ENCODE results near the gene RASGEF1C. TPM values are rescaled to one million over a fixed set of nuclear protein-coding genes. Genes with fewer than 3 reads are reported as not detected.

The RASGEF1C gene
- total and polyA plus RNA-seq, 2 of the 13 experiments (the other 11 are each of a cell fraction or from before 2014, with no cell fraction given): not detected

DNA sequence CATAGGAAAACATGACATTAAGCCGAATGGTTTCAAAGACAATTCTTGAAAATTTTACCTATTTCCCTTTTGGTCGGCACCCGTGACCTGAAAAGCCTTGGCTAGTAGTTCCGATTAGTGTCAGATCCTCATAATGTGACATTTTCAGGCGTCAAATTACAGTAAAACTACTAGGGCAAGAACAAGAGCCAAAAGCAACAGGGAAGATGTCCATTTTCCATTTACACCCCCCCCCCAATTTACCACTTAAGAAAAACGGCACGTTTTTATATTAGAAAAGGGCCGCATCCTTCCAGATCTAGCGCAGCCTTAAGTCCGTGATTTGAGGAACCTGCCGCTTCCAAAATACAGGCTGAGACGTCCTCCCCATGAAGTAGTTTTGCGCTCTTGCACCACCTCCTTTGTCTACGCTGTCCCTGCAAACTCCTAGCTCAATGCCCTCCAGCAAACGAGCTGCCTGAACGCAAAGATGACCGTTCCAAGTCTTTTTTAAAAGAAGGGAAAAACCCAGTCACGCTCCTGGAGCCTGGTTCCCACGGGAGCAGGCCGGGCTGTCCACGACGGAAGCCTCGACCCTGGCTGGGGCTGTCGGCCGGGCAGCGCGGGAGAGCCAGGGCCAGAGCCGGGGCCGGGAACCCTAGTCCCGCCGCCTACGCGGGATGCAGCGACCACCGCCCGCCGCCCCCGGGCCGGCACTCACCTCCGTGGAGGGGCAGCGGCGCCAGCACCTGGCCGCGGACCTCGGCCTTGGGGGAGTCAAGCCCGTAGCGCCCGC, 138.1 kb downstream of the RASGEF1C start (continued):
- TF ChIP-seq, protein P1, sequence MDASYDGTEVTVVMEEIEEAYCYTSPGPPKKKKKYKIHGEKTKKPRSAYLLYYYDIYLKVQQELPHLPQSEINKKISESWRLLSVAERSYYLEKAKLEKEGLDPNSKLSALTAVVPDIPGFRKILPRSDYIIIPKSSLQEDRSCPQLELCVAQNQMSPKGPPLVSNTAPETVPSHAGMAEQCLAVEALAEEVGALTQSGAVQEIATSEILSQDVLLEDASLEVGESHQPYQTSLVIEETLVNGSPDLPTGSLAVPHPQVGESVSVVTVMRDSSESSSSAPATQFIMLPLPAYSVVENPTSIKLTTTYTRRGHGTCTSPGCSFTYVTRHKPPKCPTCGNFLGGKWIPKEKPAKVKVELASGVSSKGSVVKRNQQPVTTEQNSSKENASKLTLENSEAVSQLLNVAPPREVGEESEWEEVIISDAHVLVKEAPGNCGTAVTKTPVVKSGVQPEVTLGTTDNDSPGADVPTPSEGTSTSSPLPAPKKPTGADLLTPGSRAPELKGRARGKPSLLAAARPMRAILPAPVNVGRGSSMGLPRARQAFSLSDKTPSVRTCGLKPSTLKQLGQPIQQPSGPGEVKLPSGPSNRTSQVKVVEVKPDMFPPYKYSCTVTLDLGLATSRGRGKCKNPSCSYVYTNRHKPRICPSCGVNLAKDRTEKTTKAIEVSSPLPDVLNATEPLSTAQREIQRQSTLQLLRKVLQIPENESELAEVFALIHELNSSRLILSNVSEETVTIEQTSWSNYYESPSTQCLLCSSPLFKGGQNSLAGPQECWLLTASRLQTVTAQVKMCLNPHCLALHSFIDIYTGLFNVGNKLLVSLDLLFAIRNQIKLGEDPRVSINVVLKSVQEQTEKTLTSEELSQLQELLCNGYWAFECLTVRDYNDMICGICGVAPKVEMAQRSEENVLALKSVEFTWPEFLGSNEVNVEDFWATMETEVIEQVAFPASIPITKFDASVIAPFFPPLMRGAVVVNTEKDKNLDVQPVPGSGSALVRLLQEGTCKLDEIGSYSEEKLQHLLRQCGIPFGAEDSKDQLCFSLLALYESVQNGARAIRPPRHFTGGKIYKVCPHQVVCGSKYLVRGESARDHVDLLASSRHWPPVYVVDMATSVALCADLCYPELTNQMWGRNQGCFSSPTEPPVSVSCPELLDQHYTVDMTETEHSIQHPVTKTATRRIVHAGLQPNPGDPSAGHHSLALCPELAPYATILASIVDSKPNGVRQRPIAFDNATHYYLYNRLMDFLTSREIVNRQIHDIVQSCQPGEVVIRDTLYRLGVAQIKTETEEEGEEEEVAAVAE (CRISPR knock-in tag; IDR thresholded peaks at IDR 0.05; ENCODE audit: borderline replicate concordance): no peak
- TF ChIP-seq NAIF1 (CRISPR knock-in tag; IDR thresholded peaks at IDR 0.05; ENCODE audit: borderline replicate concordance): no peak
- no peak for TF ChIP-seq CBX2 (IDR thresholded peaks at IDR 0.05; ENCODE audit: low read depth, low read length)
- TF ChIP-seq CBX2 (CRISPR knock-in tag; IDR thresholded peaks at IDR 0.05; ENCODE audit: low read depth): 0 out of 2 replicates have a peak, but pooled peaks have one; percentile 42
- TF ChIP-seq, protein P2, sequence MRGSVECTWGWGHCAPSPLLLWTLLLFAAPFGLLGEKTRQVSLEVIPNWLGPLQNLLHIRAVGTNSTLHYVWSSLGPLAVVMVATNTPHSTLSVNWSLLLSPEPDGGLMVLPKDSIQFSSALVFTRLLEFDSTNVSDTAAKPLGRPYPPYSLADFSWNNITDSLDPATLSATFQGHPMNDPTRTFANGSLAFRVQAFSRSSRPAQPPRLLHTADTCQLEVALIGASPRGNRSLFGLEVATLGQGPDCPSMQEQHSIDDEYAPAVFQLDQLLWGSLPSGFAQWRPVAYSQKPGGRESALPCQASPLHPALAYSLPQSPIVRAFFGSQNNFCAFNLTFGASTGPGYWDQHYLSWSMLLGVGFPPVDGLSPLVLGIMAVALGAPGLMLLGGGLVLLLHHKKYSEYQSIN (CRISPR knock-in tag; IDR thresholded peaks at IDR 0.05; ENCODE audit: borderline replicate concordance): no peak
- TF ChIP-seq ZNF333 (CRISPR knock-in tag; IDR thresholded peaks at IDR 0.05; ENCODE audit: borderline replicate concordance): 0 out of 2 replicates have a peak, but pooled peaks have one; percentile 46
- TF ChIP-seq, protein P3, sequence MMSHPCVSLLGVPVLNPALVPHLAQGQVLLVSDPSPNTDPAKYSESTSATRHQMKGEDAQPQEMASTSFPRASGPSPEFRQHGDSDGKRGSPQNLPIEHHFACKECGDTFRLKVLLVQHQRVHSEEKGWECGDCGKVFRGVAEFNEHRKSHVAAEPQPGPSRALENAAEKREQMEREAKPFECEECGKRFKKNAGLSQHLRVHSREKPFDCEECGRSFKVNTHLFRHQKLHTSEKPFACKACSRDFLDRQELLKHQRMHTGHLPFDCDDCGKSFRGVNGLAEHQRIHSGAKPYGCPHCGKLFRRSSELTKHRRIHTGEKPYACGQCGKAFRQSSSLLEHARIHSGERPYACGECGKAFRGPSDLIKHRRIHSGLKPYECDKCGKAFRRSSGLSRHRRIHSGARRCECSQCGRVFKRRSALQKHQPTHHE (CRISPR knock-in tag; IDR thresholded peaks at IDR 0.05; ENCODE audit: borderline replicate concordance): no peak
- TF ChIP-seq ZNF432 (CRISPR knock-in tag; IDR thresholded peaks at IDR 0.05; ENCODE audit: borderline replicate concordance): no peak
- peak; percentile 61; the same call in 1 of the 2 replicates for TF ChIP-seq POGK (CRISPR knock-in tag; conservative IDR thresholded peaks at IDR 0.05)
- TF ChIP-seq ARID3A (IDR thresholded peaks at IDR 0.05; ENCODE audit: low read depth, low read length): no peak
- TF ChIP-seq SETDB1 (CRISPR knock-in tag; IDR thresholded peaks at IDR 0.05; ENCODE audit: borderline replicate concordance): no peak
- TF ChIP-seq, protein P4, sequence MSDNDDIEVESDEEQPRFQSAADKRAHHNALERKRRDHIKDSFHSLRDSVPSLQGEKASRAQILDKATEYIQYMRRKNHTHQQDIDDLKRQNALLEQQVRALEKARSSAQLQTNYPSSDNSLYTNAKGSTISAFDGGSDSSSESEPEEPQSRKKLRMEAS (IDR thresholded peaks at IDR 0.05): peak; percentile 61; the same call in 1 of the 2 replicates
- TF ChIP-seq HMG20A (CRISPR knock-in tag; IDR thresholded peaks at IDR 0.05; ENCODE audit: borderline replicate concordance): 0 out of 2 replicates have a peak, but pooled peaks have one; percentile 20
- no peak for TF ChIP-seq ZSCAN21 (CRISPR knock-in tag; IDR thresholded peaks at IDR 0.05; ENCODE audit: borderline replicate concordance)
